GM12878 (cell line): Measurements from ENCODE around the gene APBB1IP. TPM values are rescaled to one million over a fixed set of nuclear protein-coding genes. Genes with fewer than 3 reads are reported as not detected.
"Not testable (repeated sequence)": the region's sequence is repeated elsewhere in the genome, so short reads cannot be mapped to it uniquely, and the experiment has no call there.

Source experiments
- ATAC-seq: fragments of 200-7000 bp; cut with Tn5 transposase; 3 replicates; pipeline ENCODE4 v1.9.1; 2020; ENCODE audit warnings: mild to moderate bottlenecking, moderate library complexity
- BruUV-seq: library from RNA; stranded (reverse); fragments of 400-500 nt; replicated peaks from 2 replicates; lab custom pipeline; 2021; lab: Mats Ljungman, UMichigan
- CTCF ChIA-PET: fragments of 300-600 bp; sonication (Branson Sonifier 250); formaldehyde crosslinking; extraction: SDS; loops from one replicate; lab custom pipeline; 2021; ENCODE audit warnings: inconsistent platforms; lab: Yijun Ruan, JAX
- POLR2A ChIA-PET: fragments of 350-600 bp; formaldehyde crosslinking; extraction: SDS; loops from one replicate; lab custom pipeline; 2021; ENCODE audit warnings: inconsistent platforms; lab: Charles Lee
- RAD21 ChIA-PET: fragments of 300-600 bp; sonication (Branson Sonifier 250); formaldehyde crosslinking; loops from one replicate; lab custom pipeline; 2023; ENCODE audit warnings: antibody characterized with exemption; ENCODE audit not compliant: unreplicated experiment; lab: Charles Lee
- SMC1A ChIA-PET: fragments of 300-600 bp; sonication (Branson Sonifier 250); formaldehyde crosslinking; loops from one replicate; lab custom pipeline; 2023; ENCODE audit not compliant: unreplicated experiment, uncharacterized antibody; lab: Charles Lee
- DNase-seq: peaks from one replicate; pipeline ENCODE4 v3.0.0-alpha.2; 2011; ENCODE audit warnings: low read depth, low spot score
- FAIRE-seq: peaks from 3 replicates; lab custom pipeline; 2011; peaks lifted over from hg19 to GRCh38; lab: Jason Lieb, UNC
- H2AFZ ChIP-seq: 2 replicates; pipeline ENCODE4 v1.6.0; 2011; ENCODE audit warnings: low read depth, low read length, control low read depth; ENCODE audit not compliant: control insufficient read depth
- H3K27ac ChIP-seq: 2 replicates; pipeline ENCODE4 v1.5.1; 2011; ENCODE audit warnings: control low read depth; ENCODE audit not compliant: control insufficient read depth, insufficient read depth
- H3K27me3 ChIP-seq, 2 experiments: replicated peaks in 1 of 2; 2 replicates each; pipeline versions ENCODE4 v1.6.0 to v1.6.1; 2011; ENCODE audit warnings: low read length in 1 of 2; ENCODE audit not compliant: control insufficient read depth in 2 of 2, insufficient read depth in 2 of 2
- H3K36me3 ChIP-seq, 2 experiments: 2 replicates each; pipeline ENCODE4 v1.5.1; 2011; ENCODE audit warnings: low read length in 1 of 2; ENCODE audit not compliant: control insufficient read depth in 2 of 2, insufficient read depth in 2 of 2
- H3K4me1 ChIP-seq: 2 replicates; pipeline ENCODE4 v1.6.1; 2011; ENCODE audit warnings: mild to moderate bottlenecking, low read length, moderate library complexity, mixed read lengths; ENCODE audit not compliant: control insufficient read depth, insufficient read depth
- H3K4me2 ChIP-seq: 2 replicates; pipeline ENCODE4 v1.6.0; 2011; ENCODE audit warnings: control low read depth; ENCODE audit not compliant: control insufficient read depth, insufficient read depth
- H3K4me3 ChIP-seq: fragments of 200-600 bp; sonication (generic); 2 replicates; pipeline ENCODE4 v1.5.1; 2016
- H3K79me2 ChIP-seq: 2 replicates; pipeline ENCODE4 v1.6.0; 2011; ENCODE audit warnings: low read length; ENCODE audit not compliant: control insufficient read depth, insufficient read depth
- H3K9ac ChIP-seq: 2 replicates; pipeline ENCODE4 v1.8.0; 2011; ENCODE audit warnings: low read length, control low read depth, mixed read lengths; ENCODE audit not compliant: control insufficient read depth, insufficient read depth
- H3K9me3 ChIP-seq: replicated peaks from 3 replicates; pipeline ENCODE4 v1.5.1; 2011; ENCODE audit warnings: mild to moderate bottlenecking, low read length; ENCODE audit not compliant: control insufficient read depth, insufficient read depth
- H4K20me1 ChIP-seq: 2 replicates; pipeline ENCODE4 v1.6.0; 2011; ENCODE audit not compliant: control insufficient read depth, insufficient read depth
- KAT2A ChIP-seq: conservative IDR thresholded peaks from 2 replicates; pipeline ENCODE4 v1.6.1; 2011; ENCODE audit warnings: low read depth, low read length; ENCODE audit not compliant: control insufficient read depth
- SMARCA5 ChIP-seq: fragments of 450-650 bp; IDR thresholded peaks from 2 replicates; pipeline ENCODE4 v1.6.1; 2017; ENCODE audit warnings: mild to moderate bottlenecking
- WGBS: methylation state at CpG from one replicate; pipeline ENCODE4 v1.1.6; 2016; ENCODE audit warnings: low lambda C conversion rate; ENCODE audit not compliant: insufficient replicate concordance, insufficient coverage; ENCODE audit errors: missing lambda C conversion rate; 5-methylcytosine and 5-hydroxymethylcytosine counted together
- in situ Hi-C: fragments of 300-500 bp; cut with MboI; formaldehyde crosslinking; loops from 9 replicates; pipeline ENCODE4 v1.14.3; 2018; ENCODE audit warnings: mixed read lengths
- intact Hi-C: fragments of 100-400 bp; cut with micrococcal nuclease; formaldehyde crosslinking; loops from one replicate; pipeline ENCODE4 v1.14.2; 2022; ENCODE audit not compliant: unreplicated experiment
- polyA plus RNA-seq, 11 experiments: library from polyadenylated mRNA; depleted of rRNA in 4 of 11; unstranded in 6 of 11; stranded (reverse) in 5 of 11; fragments of >200 nt; fragmentation: Nextera tagmentation in 4 of 11; fragmentation: Illumina TruSeq in 1 of 11; extraction: Ambion mirVana in 4 of 11; extraction: Trizol in 1 of 11; gene quantifications; 1 replicate in 1 of 11; 2 replicates in 10 of 11; pipeline versions ENCODE4 v1.2.1 to v1.2.3, GENCODE V29; 2011 to 2016; ENCODE audit warnings: inconsistent platforms in 2 of 11, missing spikeins in 2 of 11, low read depth in 1 of 11
- total RNA-seq, 4 experiments: library from RNA; depleted of rRNA in 3 of 4; stranded (reverse); fragments of >200 nt in 3 of 4; fragmentation: Illumina TruSeq in 1 of 4; extraction: Trizol in 1 of 4; gene quantifications; 2 replicates each; pipeline versions ENCODE4 v1.2.1 to v1.2.3, GENCODE V29; 2013 to 2021
- TF ChIP-seq, protein P1 (sequence below): fragments of 450-650 bp; formaldehyde crosslinking; IDR thresholded peaks from 2 replicates; pipeline ENCODE4 v1.5.0; 2022; ENCODE audit warnings: mild to moderate bottlenecking, missing genetic modification characterization
- TF ChIP-seq, protein P2 (sequence below): IDR thresholded peaks from 2 replicates; pipeline ENCODE4 v1.6.1; 2012; ENCODE audit warnings: low read length, inconsistent platforms

Gene APBB1IP
- total and polyA plus RNA-seq, 10 of the 15 experiments (the other 5 are each of a cell fraction or from before 2014, with no cell fraction given), result 7.3 to 67.4 (median 19.9) TPM

- TF ChIP-seq, protein P1, sequence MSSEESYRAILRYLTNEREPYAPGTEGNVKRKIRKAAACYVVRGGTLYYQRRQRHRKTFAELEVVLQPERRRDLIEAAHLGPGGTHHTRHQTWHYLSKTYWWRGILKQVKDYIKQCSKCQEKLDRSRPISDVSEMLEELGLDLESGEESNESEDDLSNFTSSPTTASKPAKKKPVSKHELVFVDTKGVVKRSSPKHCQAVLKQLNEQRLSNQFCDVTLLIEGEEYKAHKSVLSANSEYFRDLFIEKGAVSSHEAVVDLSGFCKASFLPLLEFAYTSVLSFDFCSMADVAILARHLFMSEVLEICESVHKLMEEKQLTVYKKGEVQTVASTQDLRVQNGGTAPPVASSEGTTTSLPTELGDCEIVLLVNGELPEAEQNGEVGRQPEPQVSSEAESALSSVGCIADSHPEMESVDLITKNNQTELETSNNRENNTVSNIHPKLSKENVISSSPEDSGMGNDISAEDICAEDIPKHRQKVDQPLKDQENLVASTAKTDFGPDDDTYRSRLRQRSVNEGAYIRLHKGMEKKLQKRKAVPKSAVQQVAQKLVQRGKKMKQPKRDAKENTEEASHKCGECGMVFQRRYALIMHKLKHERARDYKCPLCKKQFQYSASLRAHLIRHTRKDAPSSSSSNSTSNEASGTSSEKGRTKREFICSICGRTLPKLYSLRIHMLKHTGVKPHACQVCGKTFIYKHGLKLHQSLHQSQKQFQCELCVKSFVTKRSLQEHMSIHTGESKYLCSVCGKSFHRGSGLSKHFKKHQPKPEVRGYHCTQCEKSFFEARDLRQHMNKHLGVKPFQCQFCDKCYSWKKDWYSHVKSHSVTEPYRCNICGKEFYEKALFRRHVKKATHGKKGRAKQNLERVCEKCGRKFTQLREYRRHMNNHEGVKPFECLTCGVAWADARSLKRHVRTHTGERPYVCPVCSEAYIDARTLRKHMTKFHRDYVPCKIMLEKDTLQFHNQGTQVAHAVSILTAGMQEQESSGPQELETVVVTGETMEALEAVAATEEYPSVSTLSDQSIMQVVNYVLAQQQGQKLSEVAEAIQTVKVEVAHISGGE (CRISPR knock-in tag), result no peak
- TF ChIP-seq, protein P2, sequence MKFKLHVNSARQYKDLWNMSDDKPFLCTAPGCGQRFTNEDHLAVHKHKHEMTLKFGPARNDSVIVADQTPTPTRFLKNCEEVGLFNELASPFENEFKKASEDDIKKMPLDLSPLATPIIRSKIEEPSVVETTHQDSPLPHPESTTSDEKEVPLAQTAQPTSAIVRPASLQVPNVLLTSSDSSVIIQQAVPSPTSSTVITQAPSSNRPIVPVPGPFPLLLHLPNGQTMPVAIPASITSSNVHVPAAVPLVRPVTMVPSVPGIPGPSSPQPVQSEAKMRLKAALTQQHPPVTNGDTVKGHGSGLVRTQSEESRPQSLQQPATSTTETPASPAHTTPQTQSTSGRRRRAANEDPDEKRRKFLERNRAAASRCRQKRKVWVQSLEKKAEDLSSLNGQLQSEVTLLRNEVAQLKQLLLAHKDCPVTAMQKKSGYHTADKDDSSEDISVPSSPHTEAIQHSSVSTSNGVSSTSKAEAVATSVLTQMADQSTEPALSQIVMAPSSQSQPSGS, result no peak
- TF ChIP-seq SMARCA5 (no peak), KAT2A (no peak)
Observed at GRCh38 chr10:26491934-26492333, 53.8 kb downstream of the APBB1IP start (continued).

DNA sequence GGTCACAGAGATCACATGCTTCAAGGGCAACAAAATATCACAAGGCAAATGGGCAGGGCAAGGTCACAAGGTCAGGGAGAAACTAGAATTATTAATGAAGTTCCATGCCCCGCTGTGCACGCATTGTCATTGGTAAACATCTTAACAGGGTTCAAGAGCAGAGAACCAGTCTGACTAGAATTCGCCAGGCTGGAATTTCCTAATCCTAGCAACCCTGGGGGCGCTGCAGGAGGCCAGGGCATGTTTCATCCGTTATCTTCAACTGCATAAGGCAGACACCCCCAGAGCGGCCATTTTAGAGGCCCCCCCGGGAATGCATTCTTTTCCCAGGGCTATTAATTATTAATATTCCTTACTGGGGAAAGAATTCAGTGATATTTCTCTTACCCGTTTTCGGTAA is 54.6 kb downstream of the APBB1IP start:
- H3K4me2 ChIP-seq, H3K4me1 ChIP-seq, H3K9ac ChIP-seq, H3K27me3 ChIP-seq, RAD21 ChIA-PET, H2AFZ ChIP-seq, FAIRE-seq, H4K20me1 ChIP-seq, CTCF ChIA-PET, in situ Hi-C loops, ATAC-seq, intact Hi-C loops, DNase-seq, H3K4me3 ChIP-seq, H3K27ac ChIP-seq, H3K9me3 ChIP-seq, POLR2A ChIA-PET: not testable (repeated sequence)
- Histone ChIP-seq H3K79me2 (peaks cover 20% of the 10 kb centered on the region), H3K36me3 (peaks cover 4 to 26% of the 10 kb centered on the region in 2 experiments)
- TSS peak; percentile 15 for BruUV-seq
- WGBS, result 95% methylated on average over 9 of the region's 9 CpGs
- SMC1A ChIA-PET, result interaction anchor here (1.4 to 2.1 kb wide), 2 partner anchors 9 to 37 kb away, joined by 3 to 6 read pairs; no protein-coding TSS in a partner anchor
